Stomach (tissue), 9 donors: ENCODE data around the gene SGPP2. TPM values are rescaled to one million over a fixed set of nuclear protein-coding genes. Genes with fewer than 3 reads are reported as not detected.

Experiments
- DNase-seq, 2 donors: peaks; one replicate each; pipeline versions ENCODE4 v3.0.0 to v3.0.0-alpha.2; 2013 to 2019
- H3K27ac ChIP-seq, 5 donors: fragments of 200-600 bp in 4 of 5; sonication (generic) in 4 of 5; one replicate each; pipeline ENCODE4 v1.5.1; 2013 to 2019; ENCODE audit warnings: mild to moderate bottlenecking in 1 of 5, moderate library complexity in 1 of 5
- H3K27me3 ChIP-seq, 3 donors: fragments of 200-600 bp; sonication (generic); one replicate each; pipeline ENCODE4 v1.5.1; 2017 to 2019; ENCODE audit warnings: mixed run types in 1 of 3
- H3K36me3 ChIP-seq, 4 donors: fragments of 200-600 bp; sonication (generic); 1 replicate in 3 of 4; 2 replicates in 1 of 4; pipeline ENCODE4 v1.5.1; 2016 to 2019
- H3K4me1 ChIP-seq, 4 donors: fragments of 200-600 bp; sonication (generic); one replicate each; pipeline ENCODE4 v1.5.1; 2016 to 2019
- H3K4me3 ChIP-seq, 4 donors: fragments of 200-600 bp; sonication (generic) in 3 of 4; one replicate each; pipeline ENCODE4 v1.5.1; 2016 to 2019; ENCODE audit warnings: mild to moderate bottlenecking in 1 of 4
- H3K9me3 ChIP-seq, 4 donors: fragments of 200-600 bp; sonication (generic); one replicate each; pipeline ENCODE4 v1.5.1; 2016 to 2019
- EP300 ChIP-seq: sonication (generic); formaldehyde crosslinking; IDR thresholded peaks from one replicate; pipeline ENCODE4 v1.6.1; 2017; ENCODE audit warnings: antibody characterized with exemption
- POLR2A ChIP-seq, 4 donors: fragments of 450-650 bp; IDR thresholded peaks; one replicate each; pipeline ENCODE4 v1.6.1; 2016; ENCODE audit warnings: antibody characterized with exemption in 4 of 4, control low read depth in 2 of 4, mild to moderate bottlenecking in 1 of 4, moderate library complexity in 1 of 4
- POLR2AphosphoS5 ChIP-seq, 3 donors: sonication (generic); formaldehyde crosslinking; IDR thresholded peaks; one replicate each; pipeline ENCODE4 v1.6.1; 2016; ENCODE audit warnings: antibody characterized with exemption in 3 of 3
- WGBS, 5 donors: extraction: QIAGEN DNeasy Blood & Tissue Kit in 3 of 5; methylation state at CpG; one replicate each; pipeline versions ENCODE4 v1.1.5 to v1.1.7; 2013 to 2018; 5-methylcytosine and 5-hydroxymethylcytosine counted together
- intact Hi-C: fragments of 100-400 bp; cut with DNase I; formaldehyde crosslinking; loops from one replicate; pipeline ENCODE4 v1.15.1; 2023; ENCODE audit warnings: low total_unique reads
- polyA plus RNA-seq, 3 donors: library from polyadenylated mRNA; stranded (reverse); fragments of 200-250 nt; gene quantifications; one replicate each; pipeline ENCODE4 v1.2.3, GENCODE V29; 2013
- small RNA-seq, 4 donors: library from RNA; depleted of rRNA; stranded (forward); fragments of <200 nt; gene quantifications; one replicate each; pipeline ENCODE3, GENCODE V24; 2016
- total RNA-seq, 5 donors: library from RNA; depleted of rRNA; stranded (reverse); fragments of >200 nt; gene quantifications; one replicate each; pipeline versions ENCODE4 v1.1.0 to v1.2.3, GENCODE V29; 2014 to 2016
- TF ChIP-seq, protein P1 (sequence below), 7 experiments: fragments of 450-650 bp in 4 of 7; fragments of 200-600 bp in 3 of 7; sonication (generic) in 3 of 7; IDR thresholded peaks; one replicate each; pipeline ENCODE4 v1.5.1; 2016 to 2019; ENCODE audit warnings: antibody characterized with exemption in 7 of 7, control low read depth in 2 of 7, mild to moderate bottlenecking in 1 of 7
- donor health status: healthy with polysubstance abuse.
- donor health status: Bipolar disorder and iron deficiency.
- donor health status: healthy.

Gene SGPP2
- total and polyA plus RNA-seq, 8 donors = 1.7 to 50.4 (median 21.0) TPM

DNA sequence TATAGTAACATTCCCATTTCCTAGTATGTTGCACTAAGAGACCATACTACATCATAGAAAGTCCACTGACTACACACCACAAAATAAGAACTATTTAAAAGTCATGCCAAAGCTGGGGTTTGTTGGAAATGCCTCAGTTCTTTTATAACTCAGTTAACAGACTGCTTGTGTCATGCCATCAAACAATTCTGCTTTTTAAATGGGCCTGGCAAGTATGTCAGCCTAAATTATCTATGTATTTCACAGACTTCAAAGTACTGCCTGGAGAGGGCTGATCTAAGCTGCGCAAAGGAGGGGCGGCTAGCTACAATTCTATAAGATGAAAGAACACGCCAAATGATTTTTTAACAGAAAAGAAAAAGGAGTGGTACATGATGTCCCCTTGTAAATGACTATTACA is 182.0 kb downstream of the SGPP2 start:
- 92 to 99% (median 97%) methylated on average over 3 of the region's 3 CpGs for WGBS, 5 donors
- DNase-seq = no peak
- TF ChIP-seq, protein P1, sequence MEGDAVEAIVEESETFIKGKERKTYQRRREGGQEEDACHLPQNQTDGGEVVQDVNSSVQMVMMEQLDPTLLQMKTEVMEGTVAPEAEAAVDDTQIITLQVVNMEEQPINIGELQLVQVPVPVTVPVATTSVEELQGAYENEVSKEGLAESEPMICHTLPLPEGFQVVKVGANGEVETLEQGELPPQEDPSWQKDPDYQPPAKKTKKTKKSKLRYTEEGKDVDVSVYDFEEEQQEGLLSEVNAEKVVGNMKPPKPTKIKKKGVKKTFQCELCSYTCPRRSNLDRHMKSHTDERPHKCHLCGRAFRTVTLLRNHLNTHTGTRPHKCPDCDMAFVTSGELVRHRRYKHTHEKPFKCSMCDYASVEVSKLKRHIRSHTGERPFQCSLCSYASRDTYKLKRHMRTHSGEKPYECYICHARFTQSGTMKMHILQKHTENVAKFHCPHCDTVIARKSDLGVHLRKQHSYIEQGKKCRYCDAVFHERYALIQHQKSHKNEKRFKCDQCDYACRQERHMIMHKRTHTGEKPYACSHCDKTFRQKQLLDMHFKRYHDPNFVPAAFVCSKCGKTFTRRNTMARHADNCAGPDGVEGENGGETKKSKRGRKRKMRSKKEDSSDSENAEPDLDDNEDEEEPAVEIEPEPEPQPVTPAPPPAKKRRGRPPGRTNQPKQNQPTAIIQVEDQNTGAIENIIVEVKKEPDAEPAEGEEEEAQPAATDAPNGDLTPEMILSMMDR (IDR thresholded peaks at IDR 0.05) = no peak
- TF ChIP-seq POLR2AphosphoS5 (IDR thresholded peaks at IDR 0.05) (no peak), EP300 (no peak), POLR2A (IDR thresholded peaks at IDR 0.05) (no peak)
- Histone ChIP-seq H3K27me3 (no peaks in the 10 kb centered on the region), H3K27ac (no peak overlapping the region), H3K36me3 (peaks cover 0 to 27% (median 19%) of the 10 kb centered on the region in 4 donors), H3K4me3 (no peak overlapping the region), H3K9me3 (no peaks in the 10 kb centered on the region), H3K4me1 (no peaks in the 10 kb centered on the region)
- intact Hi-C loops = no loop called here

DNA sequence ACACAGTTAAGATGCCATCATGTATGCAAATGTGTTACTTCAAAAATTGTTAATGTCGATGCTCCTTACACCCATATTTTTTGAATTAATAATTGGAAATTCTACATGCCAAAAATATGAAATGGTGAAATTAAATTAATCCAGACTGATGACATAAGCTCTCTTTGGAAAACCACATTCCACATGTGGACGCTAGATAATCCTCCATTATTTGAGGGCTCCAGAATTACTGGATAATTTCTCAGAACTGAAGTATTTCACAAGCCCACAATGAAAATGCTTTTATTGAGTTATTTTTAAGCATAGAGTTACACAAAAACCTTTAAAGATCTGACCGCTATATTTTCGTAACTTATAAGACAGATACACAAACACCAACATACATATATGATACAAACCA is 183.7 kb downstream of the SGPP2 start:
- DNase-seq = no peak
- WGBS, 5 donors = 71 to 96% (median 73%) methylated on average over 4 of the region's 4 CpGs
- intact Hi-C loops = no loop called here
- Histone ChIP-seq H3K27ac (no peak overlapping the region), H3K36me3 (peaks cover 0 to 42% (median 33%) of the 10 kb centered on the region in 4 donors), H3K27me3 (no peaks in the 10 kb centered on the region), H3K4me3 (no peak overlapping the region), H3K4me1 (no peaks in the 10 kb centered on the region), H3K9me3 (no peaks in the 10 kb centered on the region)
- TF ChIP-seq POLR2A (IDR thresholded peaks at IDR 0.05) = no peak
- TF ChIP-seq EP300 = no peak
- no peak for TF ChIP-seq POLR2AphosphoS5 (IDR thresholded peaks at IDR 0.05)
- TF ChIP-seq, protein P1 (IDR thresholded peaks at IDR 0.05) = no peak

DNA sequence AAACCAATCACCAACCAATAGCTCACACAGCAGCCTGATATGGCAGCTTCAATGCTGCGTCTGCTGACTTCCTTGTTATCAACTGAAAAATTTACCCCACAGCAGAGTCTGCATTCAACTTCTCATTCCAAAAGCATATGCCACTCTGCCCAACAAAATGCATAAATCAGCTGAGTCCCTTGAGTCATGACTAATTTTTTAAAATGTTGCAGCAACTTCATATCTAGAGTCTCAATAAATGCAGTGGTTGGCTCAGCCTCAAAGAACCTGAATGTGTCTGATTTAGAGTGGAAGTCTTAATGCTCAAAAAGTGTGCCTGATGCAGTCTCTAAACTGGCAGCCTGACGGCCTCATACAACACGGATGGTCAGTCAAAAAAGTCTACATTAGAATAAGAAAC is 185.0 kb downstream of the SGPP2 start:
- Histone ChIP-seq H3K27me3 (no peaks in the 10 kb centered on the region), H3K4me1 (no peaks in the 10 kb centered on the region), H3K4me3 (no peak overlapping the region), H3K27ac (no peak overlapping the region), H3K36me3 (peaks cover 0 to 53% (median 39%) of the 10 kb centered on the region in 4 donors), H3K9me3 (no peaks in the 10 kb centered on the region)
- intact Hi-C loops = no loop called here
- DNase-seq = no peak
- TF ChIP-seq POLR2A (IDR thresholded peaks at IDR 0.05) (no peak), EP300 (no peak), POLR2AphosphoS5 (IDR thresholded peaks at IDR 0.05) (no peak)
- TF ChIP-seq, protein P1 (IDR thresholded peaks at IDR 0.05) = no peak
- WGBS, 5 donors = 85 to 93% (median 87%) methylated on average over 3 of the region's 3 CpGs

Small RNAs within 50 kb of the gene (small RNA-seq; reads per million reads assigned to genes)
- gene RF00019 = 0 reads per million in 4 donors
- gene RNU6-619P = 0 reads per million in 4 donors

Other genes with a start within 250 kb of the SGPP2 start
- gene PAX3, start 125.5 kb upstream of the SGPP2 start, total RNA-seq = not detected
- gene PAX3, start 125.5 kb upstream of the SGPP2 start, polyA plus RNA-seq = not detected
- gene FARSB, start 231.5 kb downstream of the SGPP2 start, total RNA-seq = 10 to 100 TPM in 2 of 5 donors, 1 to 10 TPM in 3; 1.4 to 26.3 (median 5.8) TPM
- 10 to 100 TPM; 15.1 to 17.5 (median 17.3) TPM for gene FARSB, start 231.5 kb downstream of the SGPP2 start, polyA plus RNA-seq
- 1 to 10 TPM in 1 of 5 donors, not detected in 4; 1.8 TPM for gene MOGAT1, start 247.1 kb downstream of the SGPP2 start, total RNA-seq
- gene MOGAT1, start 247.1 kb downstream of the SGPP2 start, polyA plus RNA-seq = under 1 TPM in 1 of 3 donors, not detected in 2; 0.15 TPM